HL-60 (cell line): ENCODE data around the gene HOXB13.

Experiments
- CTCF ChIP-seq: IDR thresholded peaks from one replicate; pipeline ENCODE4 v1.5.1; 2011; ENCODE audit warnings: low read length, control low read depth, inconsistent platforms; ENCODE audit not compliant: insufficient read depth
- GABPA ChIP-seq: IDR thresholded peaks from 2 replicates; pipeline ENCODE4 v1.6.1; 2012; ENCODE audit warnings: low read depth
- POLR2AphosphoS5 ChIP-seq: IDR thresholded peaks from 2 replicates; pipeline ENCODE4 v1.6.1; 2012; ENCODE audit warnings: low read depth
- REST ChIP-seq: IDR thresholded peaks from 2 replicates; pipeline ENCODE4 v1.6.1; 2012; ENCODE audit warnings: low read depth; ENCODE audit not compliant: insufficient replicate concordance

- TF ChIP-seq CTCF (no peak), POLR2AphosphoS5 (no peak), REST (no peak), GABPA (no peak)
These were observed 40.6 kb upstream of the HOXB13 start for GRCh38 chr17:48769009-48769675.
